Stimulated activated CD4-positive, alpha-beta T cell treated with anti-CD3 and anti-CD28 coated beads, Interleukin-4, amount 100 ng/mL, for 4 hours (primary cell): ENCODE data around the gene ZNF878.
A peak's percentile ranks its signal among the peaks of the same experiment; 100 is the strongest.
"Not testable (repeated sequence)": the region's sequence is repeated elsewhere in the genome, so short reads cannot be mapped to it uniquely, and the experiment has no call there.

Experiments
- DNase-seq, 2 experiments: peaks; one replicate each; pipeline ENCODE4 v3.0.0-alpha.2; 2020

The ZNF878 gene

DNA sequence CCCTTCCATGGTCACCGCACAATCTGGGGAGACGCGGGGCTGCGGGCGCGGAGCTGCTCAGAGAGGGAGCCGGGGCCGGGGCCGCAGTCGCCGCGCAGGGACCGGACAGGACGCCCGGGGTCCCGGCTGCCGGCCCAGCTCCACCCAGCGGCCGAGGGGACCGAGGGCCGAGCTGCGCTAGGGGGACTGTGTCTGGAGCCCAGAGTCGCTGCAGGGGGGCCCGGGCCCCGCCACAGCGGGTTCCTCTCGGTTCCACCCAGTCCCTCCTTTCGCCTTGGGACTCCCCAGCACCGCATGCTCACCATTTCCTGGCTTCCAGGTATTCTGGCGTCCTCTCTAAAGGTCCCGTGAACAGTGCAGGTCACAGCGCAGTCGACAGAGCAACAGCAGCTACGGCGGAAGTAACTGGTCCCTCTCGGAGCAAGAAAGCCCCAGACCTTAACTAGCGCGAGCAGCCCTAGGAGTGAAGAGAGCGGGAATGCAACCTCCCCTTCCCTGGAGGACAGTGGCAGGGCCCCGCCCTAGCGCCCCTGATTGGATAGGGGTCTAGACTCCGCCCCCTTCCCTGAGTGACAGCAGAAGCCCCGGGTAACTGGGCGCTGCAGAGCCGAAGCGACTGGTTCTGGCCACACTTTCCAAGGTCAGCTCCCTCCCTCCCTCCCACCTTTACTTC lies at the start of gene ZNF878:
ZNF878 (minus strand) TSS at position 465 of the 673 bp plus-strand sequence; CDS start at position 305, 160 bp downstream.
- DNase-seq, result peak; percentile 45 to 53

DNA sequence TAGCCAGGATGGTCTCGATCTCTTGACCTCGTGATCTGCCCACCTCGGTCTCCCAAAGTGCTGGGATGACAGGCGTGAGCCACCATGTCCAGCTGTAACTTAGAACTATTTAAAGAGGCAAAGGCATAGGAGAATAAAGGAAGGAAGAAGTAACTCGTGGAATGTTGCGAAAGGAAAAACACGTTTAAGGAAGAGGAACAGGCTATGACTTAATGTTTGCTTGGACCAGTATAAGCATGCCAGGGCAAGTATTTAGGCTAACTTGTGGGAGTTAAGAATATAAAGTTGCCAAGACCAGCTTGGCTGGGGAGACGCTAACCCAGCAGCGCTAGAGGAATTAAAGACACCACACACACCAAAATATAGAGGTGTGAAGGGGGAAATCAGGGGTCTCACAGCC lies 45.3 kb upstream of the ZNF878 start:
- DNase-seq, result no peak

DNA sequence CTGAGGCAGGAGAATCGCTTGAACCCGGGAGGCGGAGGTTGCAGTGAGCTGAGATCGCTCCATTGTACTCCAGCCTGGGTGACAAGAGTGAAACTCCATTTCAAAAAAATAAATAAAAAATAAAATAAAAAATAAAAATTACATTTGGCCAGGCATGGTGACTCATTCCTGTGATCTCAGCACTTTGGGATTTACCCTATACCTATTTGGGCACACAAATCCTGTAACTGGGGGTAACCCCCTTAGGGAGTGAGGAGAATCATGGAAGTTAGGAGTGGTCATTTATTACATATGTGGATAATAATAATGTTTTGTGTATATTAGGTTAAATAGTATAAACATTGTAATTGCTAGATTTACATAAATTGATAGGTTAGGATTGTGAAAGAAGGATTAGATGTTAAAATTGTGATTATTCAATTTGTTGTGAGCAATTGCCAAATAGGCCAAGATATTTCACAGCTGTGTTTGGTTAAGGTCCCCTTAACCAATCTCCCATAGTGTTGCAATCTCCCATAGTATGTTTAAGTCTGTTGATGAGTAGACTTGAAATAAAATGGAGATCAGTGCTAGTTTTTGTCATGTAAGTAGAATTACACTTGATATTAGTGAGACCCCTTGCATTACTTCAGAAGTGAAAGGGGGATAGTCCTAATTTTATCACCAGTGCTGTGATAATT lies 42.5 kb upstream of the ZNF878 start:
- no peak for DNase-seq

DNA sequence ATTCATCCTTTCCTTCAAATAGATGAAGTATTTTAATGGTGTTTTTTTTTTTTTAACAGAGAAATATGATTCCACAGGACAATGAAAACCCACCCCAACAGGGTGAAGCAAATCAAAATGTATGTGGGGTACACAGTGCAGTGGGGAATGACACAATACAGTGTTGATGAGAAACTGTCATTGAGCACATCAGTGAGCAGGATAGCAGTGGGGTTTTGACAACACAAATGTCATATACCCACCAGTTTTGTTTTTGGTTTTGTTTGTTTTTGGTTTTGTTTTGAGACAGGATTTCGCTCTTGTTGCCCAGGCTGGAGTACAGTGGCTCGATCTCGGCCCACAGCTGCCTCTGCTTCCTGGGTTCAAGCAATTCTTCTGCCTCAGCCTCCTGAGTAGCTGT lies 41.0 kb upstream of the ZNF878 start:
- DNase-seq, result no peak

DNA sequence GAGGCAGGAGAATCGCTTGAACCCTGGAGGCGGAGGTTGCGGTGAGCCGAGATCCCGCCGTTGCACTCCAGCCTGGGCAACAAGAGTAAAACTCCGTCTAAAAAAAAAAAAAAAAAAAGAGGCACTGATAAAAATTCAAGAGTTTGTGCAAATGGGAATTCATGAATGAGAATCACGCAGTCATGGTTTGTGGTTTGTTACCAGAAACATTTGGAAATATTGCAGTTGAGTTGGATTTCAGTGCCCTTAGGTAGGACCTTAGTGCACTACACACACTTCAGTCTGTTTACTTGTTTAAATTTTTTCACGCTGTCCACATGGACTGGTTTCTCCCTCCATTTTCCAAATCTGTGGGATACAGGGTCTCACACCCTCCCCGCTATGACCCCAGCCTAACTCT lies 40.2 kb upstream of the ZNF878 start:
- no peak for DNase-seq

DNA sequence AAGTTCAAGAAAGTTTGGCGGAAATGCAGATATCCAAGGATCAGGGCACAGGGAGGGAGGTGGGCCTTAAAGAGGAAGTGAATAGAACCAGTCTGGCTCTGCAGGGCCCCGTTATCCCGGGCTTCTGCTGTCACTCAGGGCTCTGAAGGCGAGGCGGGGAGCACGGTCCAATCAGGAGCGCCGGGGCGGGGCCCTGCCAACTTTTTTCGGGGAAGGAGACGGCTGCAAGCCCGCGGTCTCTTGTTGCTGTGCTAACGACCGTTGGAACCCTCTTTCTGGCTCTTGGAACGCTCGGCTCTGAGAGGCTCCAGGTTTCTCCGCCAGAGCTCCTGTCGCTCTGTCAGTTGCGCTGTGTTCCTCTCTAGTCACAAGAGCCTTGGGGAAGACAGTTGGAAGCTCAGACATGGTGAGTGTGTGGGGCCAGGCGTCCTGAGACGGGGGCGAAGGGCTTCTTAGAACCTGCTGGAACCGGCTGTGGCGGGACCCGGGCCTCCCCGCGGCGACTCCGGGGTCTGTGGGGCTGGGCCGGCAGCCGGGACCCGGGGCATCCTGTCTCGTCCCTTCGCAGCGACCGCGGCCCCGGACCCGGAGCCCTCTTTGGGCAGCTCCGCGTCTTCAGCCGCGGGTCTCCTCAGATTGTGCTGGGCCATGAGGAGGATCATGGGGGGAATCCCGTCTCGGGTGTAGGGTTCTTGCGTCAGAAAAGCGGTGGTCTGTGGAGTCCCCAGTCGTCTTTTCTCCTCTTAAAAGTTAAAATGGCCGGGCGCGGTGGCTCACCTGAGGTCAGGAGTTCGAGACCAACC lies 39.5 kb upstream of the ZNF878 start:
- DNase-seq, result peak; percentile 34 to 63

DNA sequence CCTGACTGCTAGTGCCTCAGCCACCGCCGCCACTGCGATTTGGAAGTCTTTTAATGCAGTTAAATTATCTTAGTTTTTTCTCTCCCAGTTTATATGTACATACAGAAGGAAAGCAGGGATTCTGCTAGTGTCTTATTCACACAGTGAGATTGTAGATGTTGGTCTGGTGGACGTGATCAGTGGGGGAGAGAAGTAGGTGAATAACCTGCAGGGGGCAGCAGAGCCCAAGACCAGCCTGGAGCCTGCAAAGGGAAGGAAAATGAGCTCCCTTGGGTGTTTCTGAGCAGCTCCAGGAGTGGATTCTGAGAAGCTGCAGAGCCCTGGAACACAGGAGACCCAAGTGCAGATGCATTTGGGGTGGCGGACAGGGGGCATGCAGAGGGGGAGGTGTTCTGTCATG lies 38.0 kb upstream of the ZNF878 start:
- DNase-seq, result peak; percentile 37 to 61

DNA sequence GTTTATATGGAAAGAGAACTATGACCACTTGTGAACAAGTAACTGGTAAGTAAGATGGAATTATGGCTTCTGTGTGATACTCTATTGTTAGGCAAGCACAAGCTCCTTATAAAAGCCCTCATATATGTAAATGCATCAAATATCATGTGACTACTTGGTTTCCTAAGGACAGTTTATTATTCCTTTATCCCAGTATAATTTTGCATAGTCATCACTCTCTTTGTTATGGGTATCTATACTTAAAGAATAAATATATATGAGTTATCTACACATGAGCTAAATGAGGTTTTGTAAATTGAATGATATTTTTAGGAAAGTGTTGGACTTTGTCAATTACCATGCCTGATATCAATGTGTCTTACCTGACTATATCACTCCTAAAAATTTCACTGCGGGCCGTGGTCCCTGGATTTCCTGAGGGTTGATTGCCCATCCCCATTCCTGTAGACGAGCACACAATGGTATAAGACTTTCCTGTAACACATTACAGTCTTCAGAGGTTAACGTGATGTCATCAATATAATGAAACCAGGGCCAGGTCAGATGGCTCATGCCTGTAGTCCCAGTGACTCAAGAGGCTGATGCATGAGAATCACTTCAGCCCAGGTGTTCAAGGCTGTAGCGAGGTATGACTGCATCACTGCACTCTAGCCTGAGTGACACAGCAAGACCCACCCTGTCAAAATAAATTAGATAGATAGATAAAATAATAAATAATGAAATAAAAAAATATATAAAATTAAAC lies 32.5 kb upstream of the ZNF878 start:
- no peak for DNase-seq

DNA sequence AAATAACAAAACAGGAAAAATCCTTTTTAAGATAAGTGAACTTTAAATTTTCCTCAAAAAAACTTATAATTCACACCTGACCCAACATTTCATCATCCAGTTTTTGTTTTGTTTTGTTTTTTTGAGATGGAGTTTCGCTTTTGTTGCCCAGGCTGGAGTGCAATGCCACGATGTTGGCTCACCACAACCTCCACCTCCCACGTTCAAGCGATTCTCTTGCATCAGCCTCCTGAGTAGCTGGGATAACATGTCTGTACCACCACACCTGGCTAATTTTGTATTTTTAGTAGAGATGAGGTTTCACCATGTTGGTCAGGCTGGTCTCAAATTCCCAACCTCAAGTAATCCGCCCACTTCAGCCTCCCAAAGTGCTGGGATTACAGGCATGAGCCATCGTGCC lies 30.6 kb upstream of the ZNF878 start:
- not testable (repeated sequence) for DNase-seq

DNA sequence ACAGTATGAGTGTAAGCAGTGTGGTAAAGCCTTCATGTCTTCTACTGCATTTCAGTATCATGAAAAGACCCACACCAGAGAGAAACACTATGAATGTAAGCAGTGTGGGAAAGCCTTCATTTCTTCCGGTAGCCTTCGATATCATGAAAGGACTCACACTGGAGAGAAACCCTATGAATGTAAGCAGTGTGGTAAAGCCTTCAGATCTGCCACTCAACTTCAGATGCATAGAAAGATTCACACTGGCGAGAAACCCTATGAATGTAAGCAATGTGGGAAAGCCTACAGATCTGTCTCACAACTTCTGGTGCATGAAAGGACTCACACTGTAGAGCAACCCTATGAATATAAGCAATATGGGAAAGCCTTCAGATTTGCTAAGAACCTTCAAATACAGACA lies 24.6 kb upstream of the ZNF878 start:
- no peak for DNase-seq

DNA sequence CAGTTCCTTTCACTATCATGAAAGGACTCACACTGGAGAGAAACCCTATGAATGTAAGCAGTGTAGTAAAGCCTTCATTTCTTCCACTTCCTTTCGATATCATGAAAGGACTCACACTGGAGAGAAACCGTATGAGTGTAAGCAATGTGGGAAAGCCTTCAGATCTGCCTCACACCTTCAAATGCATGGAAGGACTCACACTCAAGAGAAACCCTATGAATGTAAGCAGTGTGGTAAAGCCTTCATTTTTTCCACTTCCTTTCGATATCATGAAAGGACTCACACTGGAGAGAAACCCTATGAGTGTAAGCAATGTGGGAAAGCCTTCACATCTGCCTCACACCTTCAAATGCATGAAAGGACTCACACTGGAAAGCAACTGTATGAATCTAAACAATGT lies 23.6 kb upstream of the ZNF878 start:
- DNase-seq, result not testable (repeated sequence)

DNA sequence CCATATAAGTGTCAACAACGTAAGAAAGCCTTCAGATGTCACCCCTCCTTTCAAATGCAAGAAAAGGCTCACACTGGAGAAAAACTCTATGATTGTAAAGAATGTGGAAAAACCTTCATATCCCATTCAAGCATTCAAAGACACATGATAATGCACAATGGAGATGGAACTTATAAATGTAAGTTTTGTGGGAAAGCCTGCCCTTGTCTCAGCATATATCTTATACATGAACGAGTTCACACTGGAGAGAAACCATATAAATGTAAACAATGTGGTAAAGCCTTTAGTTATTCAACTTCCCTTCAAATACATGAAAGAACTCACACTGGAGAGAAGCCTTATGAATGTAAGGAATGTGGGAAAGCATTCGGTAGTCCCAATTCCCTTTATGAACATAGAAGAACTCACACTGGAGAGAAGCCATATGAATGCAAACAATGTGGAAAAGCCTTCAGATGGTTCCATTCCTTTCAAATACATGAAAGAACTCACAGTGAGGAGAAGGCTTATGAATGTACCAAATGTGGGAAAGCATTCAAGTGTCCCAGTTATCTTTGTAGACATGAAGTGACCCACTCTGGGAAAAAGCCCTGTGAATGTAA lies 22.9 kb upstream of the ZNF878 start:
- no peak for DNase-seq

DNA sequence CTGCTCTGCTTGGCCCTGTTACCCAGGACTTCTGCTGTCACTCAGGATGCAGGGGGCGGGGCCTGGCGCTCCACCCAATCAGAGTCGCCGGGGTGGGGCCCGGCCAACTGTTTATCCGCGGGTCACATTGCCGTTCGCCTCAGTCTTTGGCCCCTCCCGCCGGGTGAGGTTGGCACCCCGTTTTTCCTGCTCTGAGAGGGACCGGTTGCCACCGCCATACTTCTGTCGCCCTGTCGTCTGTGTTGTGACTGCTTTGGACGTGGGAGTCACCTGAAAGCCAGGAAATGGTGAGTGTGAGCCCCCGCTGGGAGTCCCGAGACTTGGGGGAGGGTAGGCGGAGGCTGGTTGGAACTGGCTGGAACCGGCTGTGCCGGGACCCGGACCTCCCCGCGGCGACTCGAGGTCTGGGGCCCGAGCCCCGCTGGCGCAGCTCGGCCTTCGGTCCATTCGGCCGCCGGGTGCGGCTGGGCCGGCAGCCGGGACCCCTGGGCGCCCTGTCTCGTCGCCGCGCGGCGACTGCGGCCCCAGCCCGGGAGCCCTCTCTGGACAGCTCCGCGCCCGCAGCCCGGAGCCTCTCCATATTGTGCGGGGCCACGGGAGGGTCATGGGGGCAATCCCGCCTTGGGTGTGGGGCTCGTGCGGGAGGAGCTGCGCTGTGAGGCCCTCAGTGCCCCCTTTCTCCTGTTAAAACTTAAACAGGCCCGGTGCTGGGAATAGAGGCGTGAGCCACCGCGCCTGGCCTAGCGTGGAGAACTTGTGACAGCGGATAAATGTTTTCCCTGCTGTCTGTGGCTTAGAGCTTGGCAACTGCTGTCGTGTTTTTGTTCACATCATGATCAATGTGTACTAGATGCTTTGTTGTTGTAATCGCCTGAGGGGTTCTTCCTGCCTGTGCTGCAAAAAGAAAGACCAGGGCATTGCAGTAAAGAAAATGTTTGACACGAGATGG lies 12.1 kb upstream of the ZNF878 start, which contains the start of gene ZNF844:
ZNF844 (plus strand) TSS at position 142 of the 949 bp plus-strand sequence; CDS start at position 285, 143 bp downstream.
- DNase-seq, result peak; percentile 67 to 71

DNA sequence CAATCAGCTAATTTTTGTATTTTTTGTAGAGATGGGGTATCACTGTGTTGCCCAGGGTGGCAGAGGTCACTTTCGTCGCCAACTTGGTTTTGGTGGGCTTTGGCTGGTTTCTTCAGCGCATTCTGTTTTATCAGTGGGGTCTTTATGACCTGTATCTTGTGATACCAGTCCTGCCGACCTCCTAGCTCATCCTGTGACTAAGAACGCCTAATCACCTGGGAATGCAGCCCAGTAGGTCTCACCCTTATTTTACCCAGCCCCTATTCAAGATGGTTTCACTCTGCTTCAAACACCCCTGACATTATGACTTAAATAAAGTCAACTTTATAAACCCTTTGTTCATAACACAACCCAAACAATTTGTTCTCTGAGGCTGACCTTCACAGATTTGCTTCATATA lies 3.0 kb upstream of the ZNF878 start:
- DNase-seq, result no peak

DNA sequence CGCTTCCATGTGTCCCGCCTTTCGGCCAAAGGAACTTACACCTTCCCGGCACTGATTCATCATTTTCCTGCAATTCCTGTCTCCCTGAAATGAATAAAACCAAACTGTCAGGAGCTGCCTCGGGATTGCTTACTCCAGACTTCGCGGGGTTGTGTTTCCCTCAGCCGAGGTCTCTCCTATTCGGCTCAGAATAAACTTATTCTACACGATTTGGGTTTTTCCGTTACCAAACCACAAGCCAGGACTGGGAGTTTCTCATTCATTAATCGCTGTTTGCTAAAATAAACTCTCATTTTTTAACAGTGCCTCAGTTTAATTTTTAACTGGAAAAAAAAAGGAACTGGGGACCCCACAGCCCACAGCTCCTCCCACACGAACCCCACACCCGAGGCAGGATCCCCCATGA lies 667 bp downstream of the ZNF878 start:
- DNase-seq, result no peak

DNA sequence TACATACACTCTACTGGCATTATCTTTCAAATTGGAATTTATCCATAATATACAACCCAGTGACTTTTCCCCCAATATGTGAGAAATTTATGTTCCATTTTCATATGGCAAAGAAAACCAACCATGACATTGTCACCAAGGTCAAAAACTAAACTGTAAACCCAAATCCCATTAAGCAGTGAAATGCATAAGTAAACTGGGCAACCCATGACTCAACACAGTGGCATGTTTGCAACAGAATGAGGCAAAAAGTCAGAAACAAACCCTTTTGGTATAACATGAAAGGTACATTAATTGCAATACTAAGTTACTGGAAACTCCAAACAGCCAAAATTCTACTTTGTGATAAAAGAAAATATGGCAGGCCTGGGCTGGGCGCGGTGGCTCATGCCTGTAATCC lies 4.9 kb downstream of the ZNF878 start:
- DNase-seq, result no peak

DNA sequence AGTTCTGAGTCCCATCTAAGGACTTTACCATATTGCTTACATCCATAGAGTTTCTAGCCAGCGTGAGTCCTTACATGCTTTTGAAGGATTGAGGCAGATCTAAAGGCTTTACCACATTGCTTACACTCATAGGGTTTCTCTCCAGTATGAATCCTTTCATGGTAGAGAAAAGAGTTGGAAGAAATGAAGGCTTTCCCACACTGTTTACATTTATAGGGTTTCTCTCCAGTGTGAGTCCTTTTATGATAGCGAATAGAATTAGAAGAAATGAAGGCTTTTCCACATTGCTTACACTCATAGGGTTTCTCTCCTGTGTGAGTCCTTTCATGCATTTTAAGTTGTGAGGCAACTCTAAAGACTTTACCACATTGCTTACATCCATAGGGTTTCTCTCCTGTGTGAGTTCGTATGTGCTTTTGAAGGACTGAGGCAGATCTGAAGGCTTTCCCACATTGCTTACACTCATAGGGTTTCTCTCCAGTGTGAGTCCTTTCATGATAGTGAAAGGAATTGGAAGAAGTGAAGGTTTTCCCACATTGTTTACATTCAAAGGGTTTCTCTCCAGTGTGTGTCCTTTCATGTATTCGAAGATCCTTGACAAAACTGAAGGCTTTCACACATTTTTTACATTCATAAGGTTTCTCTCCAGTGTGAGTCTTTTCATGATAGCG lies 8.9 kb downstream of the ZNF878 start:
- no peak for DNase-seq

DNA sequence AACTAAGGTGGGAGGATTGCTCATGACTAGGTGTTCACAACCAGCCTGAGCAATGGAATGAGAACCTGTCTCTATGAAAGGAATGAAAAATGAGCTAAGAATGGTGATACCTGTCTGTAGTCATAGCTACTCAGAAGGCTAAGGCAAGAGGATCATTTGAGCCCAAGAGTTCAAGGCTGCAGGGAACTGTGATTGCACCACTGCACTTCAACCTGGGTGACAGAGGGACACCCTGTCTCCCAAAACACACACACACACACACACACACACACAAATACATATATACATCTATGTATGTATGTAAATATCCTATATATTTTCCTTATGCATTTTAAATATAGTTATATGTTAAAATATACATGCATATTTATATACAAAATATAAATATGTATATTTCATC lies 9.9 kb downstream of the ZNF878 start:
- no peak for DNase-seq

DNA sequence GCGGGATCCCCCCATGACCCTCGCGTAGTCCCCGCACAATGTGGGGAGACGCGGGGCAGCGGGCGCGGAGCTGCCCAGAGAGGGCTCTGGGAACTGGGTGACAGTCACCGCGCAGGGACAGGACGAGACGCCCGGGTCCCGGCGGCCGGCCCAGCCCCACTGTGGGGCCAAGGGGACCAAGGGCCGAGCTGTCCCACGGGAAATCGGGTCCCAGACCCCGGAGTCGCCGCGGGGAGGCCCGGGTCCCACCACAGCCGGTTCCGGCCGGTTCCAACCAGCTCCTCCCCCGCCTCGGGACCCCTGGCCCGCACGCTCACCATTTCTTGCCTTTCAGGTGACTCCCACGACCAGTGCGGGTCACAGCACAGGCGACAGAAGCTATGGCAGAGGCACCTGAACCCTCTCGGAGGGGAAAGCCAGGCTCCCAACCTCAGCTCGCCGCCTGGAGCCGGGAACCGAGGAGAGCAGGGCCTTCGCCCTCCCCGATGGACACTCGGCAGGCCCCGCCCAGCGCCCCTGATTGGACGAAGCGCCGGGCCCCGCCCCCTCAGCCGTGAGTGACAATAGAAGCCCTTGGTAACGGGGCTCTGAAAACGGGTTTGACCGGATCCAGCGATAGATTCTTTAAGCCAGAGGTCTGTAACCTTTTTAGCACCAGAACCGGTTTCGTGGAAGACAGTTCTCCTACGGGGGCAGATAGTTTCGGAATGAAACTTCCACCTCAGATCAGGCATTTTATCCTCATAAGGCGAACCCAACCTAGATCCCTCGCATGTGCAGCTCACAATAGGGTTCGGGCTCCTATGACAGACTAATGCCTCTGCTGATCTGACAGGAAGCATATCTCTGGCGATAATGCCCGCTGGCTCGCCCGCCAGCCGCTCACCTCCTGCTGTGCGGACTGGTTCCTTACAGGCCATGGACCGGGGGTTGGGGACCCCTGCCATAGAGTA lies 17.3 kb downstream of the ZNF878 start, which contains the start of gene ZNF433:
ZNF433 (minus strand) TSS at position 460 of the 953 bp plus-strand sequence; CDS start at position 320, 140 bp downstream.
- DNase-seq, result peak; percentile 65 to 74
